HG03442 (cell line): Measurements from ENCODE around the gene CEP89.
"Not testable (repeated sequence)": the region's sequence is repeated elsewhere in the genome, so short reads cannot be mapped to it uniquely, and the experiment has no call there.

ENCODE experiments used
- ATAC-seq: cut with Tn5 transposase; IDR thresholded peaks from one replicate; pipeline ENCODE4 v1.9.1; 2021; ENCODE audit warnings: mild to moderate bottlenecking, moderate library complexity; ENCODE audit not compliant: unreplicated experiment

The CEP89 gene

DNA sequence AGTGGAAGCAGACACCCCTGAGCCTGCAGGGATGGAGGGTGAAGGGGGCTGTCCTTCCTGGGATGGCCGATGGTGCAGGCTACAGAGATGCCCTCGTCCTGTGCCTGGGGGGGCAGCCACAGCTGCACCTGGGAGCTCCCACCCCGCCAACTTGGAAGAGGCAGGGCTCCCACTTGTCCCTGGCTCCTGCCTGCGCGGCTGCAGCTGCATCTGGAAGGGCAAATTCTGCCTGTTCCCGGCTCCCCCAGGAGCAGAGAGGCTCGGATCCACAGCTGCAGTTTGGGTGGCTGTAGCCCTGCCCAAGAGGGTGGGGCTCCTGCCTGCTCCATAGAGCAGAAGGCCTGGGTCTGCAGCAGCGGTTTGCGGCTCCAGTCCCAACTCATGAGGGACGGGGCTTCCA lies 2.2 kb downstream of the CEP89 start:
- no peak for ATAC-seq

DNA sequence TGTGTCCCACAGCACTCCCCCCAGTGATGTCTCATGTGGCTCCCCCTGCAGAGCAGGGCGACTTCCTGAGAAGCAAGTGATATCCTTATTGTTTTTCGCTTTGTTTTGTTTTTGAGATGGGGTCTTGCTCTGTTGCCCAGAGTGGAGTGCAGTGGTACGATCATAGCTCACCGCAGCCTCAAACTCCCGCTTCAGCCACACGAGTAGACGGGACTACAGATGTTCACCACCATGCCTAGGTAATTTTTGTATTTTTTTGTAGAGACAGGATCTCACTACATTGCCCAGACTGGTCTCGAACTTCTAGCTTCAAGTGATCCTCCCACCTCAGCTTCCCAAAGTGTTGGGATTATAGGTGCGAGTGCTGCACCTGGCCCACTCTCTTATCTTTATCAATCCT lies 5.0 kb downstream of the CEP89 start:
- ATAC-seq = no peak

DNA sequence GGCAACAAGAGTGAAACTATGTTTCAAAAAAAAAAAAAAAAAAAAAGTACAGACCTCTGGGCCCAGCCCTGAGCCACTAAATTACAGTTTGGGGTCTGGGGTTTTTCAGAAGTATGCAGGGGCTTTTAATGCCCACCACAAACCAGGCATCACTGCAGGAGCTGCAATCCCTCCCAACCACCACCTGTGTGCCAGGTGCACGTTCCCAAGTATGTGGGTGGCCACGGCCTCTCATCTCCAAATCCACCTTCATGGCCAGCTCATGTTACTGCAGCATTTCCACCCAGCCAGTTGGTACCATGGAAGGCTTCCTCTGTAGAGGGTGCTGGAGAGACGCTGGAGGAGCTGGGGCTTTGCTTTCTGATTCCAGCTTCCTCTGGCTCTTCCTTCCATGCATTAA lies 26.5 kb downstream of the CEP89 start:
- no peak for ATAC-seq

DNA sequence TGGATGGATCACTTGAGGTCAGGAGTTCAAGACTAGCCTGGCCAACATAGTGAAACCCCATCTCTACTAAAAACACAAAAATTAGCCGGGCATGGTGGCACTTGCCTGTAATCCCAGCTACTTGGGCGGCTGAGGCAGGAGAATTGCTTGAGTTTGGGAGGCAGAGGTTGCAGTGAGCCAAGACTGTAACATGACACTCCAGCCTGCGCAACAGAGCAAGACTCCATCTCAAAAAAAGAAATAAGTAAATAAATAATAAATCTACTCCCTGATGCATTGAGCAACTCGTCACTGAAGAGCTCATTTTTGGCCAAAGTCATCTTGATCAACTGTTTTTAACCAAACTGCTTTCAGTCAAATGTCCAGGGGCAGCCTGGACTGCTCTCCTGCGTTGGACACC lies 30.5 kb downstream of the CEP89 start:
- not testable (repeated sequence) for ATAC-seq

DNA sequence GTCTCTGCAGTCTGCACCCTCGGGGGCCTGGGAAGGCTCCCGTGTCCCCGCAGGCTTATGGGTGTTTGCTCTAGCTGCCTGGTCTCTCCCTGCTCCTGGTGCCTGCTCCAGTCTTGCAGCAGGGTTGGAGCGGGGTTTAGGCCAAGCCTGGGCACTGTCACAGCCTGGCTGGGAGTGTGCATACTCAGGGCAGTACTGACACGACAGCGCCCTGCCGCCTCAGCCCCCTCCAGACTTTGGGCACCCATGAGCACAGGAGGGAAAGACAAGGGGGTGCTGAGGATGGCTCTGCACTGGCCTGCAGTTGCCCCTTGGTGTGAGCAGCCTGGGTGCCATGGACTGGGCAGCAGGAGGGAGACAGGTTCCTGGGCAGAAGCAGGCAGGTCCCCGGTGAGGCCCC lies 35.7 kb downstream of the CEP89 start:
- no peak for ATAC-seq

DNA sequence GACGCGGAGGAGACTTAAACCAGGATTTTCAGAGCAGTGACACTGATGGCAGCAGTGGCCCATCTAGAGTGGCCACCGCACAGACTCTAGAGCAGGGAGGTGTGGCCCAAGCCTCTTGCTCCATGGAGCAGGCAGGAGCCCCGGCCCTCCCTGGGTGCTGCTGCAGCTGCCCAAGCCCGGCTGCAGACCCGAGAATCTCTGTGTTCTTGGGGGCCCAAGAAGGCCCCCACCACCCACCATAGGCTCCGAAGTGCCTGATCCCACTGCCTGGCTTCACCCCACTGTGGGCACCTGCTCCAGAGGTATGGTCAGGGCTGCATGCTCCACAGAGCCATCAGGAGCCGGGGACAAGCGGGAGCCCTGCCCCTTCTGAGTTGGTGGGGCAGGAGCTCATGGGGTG lies 36.1 kb downstream of the CEP89 start:
- no peak for ATAC-seq

DNA sequence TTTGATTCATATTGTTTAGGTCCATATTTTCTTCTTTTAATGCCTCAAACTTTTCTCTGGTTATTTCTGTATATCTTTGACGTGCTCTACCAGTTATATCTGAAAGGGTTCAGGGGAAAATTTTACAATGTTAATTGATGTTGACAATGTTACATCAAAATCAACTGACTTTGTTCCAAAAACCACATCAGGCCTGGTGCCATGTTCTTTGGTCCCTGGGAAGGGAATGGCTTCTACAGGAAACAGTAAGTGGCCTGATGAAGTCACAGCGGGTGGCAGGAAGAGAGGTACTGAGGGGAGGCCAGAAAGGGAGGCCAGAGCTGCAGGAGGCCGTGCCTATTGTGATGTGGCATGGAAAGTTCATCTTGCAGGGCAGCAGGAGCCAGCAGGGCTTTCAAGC lies 38.2 kb downstream of the CEP89 start:
- no peak for ATAC-seq

DNA sequence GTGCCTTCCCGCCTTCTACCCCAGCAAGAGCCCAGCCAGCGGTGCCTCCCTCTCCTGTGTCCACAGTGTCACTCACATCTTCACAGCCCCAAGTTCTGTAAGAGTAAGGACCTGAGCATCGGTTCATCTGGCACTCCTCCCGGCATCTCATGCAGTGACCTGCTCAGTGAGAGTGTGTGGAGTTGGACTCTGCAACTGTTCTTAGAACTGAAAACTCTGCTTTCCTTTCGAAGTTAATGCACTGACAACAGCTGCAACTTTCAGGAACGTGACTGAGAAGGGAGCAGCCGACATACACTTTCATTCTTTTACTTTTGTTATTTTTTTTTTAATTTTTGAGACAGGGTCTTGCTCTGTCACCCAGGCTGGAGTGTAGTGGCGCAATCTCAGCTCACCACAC lies 41.2 kb downstream of the CEP89 start:
- no peak for ATAC-seq

DNA sequence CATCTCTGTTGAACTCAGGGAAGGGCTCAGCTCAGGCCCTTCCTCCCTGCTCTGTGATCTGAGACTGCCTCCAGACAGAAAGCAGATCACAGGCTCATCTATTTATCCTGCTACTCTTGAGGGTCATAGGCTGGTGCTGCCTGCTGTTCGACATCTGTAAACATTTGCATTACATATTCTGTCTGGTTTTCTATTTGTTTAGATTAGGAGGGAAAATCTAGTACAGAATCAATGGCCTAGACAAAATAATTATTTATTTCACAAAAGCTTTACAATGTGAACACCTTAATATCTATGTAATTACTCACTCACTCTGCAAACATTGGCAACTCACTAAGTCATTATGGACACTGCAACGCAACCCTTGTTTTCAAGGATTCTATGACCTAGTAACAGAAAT lies 43.0 kb downstream of the CEP89 start:
- no peak for ATAC-seq

DNA sequence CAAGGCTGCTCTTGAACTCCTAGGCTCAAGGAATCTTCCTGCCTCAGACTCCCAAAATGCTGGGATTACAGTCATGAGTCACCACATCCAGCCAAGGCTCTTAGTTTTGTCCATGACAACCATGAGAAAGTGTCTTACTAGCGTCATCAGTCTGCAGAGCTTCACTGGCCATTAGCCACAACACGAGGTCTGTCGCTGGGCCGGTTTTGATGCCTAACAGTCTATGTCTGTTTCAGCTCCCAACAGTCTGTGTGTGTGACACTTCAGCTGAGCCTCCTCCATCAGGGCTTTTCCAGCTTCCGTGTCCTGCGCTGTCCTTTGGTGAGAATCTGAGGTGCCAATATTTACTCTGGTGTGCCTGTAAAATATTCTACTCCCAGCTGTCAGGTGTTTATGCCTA lies 47.6 kb downstream of the CEP89 start:
- ATAC-seq = no peak

DNA sequence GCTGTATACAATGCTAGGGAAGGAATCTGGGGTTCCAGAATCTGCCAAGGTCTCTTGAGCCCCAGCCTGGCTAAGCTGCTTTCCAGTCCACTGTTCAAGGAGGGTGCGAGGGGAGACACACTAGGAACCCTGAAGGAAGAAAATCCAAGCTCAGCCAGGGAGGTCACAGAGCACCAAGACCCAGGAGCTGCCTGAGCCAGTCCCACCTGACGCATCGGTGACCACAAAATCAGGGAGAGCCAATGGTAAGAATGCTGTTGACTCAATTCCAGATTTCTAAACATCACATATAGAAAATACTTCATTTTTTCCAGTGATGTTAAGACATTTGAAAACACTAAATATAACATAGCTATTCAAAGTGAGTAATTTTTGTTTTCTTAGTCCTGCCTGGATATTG lies 50.1 kb downstream of the CEP89 start:
- no peak for ATAC-seq

DNA sequence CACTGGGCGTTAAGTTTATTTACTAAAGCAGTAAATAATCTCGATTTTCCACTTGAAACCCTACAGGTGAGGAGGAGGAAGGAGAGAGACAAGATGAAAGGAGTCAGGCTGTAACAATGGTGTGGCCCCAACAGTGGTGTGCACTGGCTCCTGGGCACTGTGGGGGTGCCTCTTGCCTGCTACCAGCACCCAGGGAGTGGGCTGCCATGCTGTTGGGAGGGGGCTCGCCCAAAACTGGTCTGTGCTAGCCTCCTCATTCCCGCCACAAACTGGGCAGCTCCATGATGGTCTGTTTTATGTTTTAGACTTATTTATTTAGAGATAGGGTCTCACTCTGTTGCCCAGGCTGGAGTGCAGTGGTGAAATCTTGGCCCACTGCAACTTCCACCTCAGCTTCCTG lies 52.4 kb downstream of the CEP89 start:
- ATAC-seq = no peak

DNA sequence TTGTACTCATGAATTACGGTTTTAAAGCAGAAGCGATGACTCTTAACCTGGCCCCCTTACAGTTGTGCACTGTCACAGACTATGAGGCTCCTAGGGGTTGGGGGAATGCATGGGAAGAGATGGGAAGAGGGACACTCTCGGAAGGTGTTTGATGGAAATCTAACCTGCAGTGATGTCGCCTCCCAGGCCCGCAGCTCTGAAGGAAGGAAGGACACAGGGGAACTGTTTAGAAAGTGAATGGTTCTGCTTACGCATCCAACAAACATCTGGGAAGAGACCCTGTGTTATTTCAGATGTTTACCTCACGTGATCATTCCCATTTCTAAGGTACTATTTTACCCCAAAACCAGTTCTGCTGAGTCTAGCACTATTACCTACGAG lies 54.2 kb downstream of the CEP89 start:
- ATAC-seq = no peak

DNA sequence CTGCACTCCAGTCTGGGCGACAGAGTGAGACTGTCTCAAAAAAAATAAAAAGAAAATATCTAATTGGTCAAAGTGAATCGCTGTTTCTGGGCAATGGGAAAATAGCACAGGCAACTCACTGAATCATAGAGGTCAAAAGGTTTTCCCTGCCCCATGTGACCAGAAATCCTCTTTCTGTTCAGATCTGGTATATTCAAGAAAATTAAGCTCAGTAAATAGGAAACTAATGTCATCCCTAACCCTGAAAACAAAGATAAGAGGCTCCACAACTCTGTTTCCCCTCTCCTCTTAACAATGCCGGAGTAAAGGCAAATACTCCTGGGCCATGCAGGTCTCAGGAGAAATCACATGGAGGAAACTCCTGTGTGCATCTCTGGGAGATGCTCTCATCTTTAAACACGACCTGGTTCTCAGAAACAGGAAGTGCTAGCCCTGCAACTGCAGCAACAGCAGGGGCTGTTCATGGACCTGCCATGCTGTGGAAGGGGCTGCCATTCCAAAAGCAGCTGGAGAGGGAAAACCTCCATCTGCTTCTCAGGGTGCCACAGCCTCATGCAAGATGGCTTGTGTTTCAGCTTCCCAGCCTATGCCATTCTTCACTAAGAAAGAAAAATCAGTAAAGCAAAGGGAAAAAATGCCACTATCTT lies 54.7 kb downstream of the CEP89 start:
- no peak for ATAC-seq

DNA sequence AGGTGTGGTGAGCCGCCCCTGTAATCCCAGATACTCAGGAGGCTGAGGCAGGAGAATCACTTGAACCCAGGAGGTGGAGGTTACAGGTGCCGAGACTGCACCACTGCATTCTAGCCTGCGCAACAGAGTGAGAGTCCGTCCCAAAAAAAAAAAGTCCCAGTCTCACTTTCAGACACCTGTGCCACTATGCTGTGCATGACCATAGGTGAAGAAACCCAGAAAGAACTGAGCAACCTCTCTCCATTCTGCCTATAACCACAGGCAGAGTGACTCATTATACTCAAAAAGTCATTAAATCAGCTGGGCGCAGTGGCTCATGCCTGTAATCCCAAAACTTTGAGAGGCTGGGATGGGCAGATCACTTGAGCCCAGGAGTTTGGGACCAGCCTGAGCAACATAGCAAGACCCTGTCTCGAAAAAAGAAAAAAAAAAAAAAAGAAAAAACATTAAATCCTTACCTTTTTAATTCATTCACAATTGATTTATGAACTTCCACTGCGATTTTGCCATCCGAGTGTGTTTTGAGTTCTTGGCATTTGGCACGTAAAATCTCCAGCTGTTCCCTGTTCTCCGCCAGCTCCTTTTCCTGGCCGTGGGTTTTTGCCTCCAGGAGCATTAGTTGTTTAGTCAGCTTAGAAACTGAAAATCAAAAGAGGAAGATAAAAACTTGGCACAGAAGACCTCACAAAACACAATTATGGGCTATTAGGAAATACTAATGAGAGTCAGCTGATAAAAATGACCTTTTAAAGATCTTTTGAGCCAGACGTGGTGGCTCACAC lies 56.7 kb downstream of the CEP89 start:
- no peak for ATAC-seq

DNA sequence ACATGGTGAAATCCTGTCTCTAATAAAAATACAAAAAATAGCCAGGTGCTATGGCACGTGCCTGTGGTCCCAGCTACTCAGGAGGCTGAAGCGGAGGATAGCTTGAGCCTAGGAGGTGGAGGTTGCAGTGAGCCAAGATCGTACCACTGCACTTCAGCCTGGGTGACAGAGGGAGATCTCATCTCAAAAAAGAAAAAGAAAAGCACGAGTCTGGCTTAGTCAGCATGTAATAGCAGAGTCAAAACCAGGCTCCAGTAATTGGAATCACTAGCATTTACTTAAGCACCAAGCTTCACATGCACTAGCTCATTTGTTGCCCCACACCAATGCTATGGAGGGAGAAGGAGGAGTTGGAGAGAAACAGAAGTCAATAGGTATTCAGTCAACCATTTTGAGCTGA lies 60.3 kb downstream of the CEP89 start:
- ATAC-seq = no peak

DNA sequence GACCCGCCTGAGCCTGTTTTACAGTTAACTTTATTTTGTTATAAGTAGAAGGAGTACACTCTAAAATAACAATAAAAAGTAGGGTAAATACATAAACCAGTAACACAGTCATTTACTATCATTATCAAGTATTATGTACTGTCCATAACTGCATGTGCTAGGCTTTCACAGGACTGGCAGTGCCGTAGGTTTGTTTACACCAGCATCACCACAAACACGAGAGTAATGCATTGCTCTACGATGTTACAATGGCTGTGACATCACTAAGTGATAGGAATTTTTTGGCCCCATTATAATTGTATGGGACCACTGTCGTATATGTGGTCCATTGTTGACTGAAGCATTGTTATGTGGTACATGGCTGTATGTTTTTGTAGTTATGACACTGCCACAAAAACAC lies 60.9 kb downstream of the CEP89 start:
- no peak for ATAC-seq

DNA sequence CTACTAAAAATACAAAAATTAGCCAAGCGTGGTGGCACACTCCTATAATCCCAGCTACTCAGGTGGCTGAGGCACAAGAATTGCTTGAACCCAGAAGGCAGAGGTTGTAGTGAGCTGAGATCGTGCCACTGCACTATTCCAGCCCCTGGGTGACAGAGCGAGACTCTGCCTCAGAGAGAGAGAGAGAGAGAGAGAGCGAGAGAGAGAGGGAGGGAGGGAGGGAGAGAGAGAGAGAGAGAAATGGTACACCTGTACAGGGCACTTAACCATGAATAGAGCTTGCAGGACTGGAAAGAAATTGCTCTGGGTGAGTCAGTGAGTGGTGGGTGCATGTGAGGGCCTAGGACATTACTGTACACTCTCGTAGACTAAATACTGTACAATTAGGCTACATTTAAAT lies 61.7 kb downstream of the CEP89 start:
- no peak for ATAC-seq

DNA sequence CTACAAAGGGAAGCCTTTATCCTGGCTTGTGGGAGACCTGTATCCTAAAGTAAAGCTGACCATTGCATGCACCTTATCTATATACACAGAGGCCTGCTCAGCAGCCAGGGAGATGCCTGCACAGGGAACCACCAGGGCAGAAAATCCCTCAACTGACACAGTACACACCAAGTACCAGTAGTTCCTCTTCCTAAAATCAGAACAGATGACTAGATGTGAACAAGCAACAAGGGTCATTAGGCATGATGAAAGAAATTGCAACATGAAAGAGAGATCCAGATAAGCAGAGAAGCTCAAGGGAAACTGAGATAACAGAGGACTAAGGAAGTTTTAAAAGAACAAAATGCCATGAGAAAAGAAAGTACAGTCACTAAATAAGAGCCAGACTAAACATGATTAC lies 62.5 kb downstream of the CEP89 start:
- ATAC-seq = no peak

DNA sequence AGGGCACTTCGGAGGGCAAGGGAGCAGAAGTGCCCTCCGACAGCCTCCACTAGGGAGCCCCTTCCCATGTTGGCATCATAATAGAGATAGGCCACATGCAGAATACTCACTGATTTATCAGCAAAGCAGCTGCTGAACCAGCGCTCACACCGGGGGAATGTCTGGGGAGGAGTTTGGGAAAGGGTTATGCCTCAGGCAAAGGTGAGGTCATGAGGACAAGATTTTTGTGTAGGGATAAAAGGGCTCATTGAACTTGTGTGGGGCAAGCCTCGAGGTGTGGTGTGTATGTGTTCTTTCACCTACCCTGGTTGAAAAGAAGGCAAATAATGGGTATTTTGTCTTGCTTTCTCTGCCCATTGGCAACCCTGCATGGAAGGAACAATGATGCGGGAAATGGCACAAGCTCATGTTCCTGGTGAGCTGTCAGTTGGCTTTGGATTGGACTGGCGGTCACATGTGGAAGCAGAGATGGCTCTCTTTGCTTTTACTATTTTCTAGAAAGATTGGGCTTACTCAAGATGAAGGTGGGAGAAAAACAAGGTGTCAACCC lies 63.0 kb downstream of the CEP89 start:
- ATAC-seq = no peak

DNA sequence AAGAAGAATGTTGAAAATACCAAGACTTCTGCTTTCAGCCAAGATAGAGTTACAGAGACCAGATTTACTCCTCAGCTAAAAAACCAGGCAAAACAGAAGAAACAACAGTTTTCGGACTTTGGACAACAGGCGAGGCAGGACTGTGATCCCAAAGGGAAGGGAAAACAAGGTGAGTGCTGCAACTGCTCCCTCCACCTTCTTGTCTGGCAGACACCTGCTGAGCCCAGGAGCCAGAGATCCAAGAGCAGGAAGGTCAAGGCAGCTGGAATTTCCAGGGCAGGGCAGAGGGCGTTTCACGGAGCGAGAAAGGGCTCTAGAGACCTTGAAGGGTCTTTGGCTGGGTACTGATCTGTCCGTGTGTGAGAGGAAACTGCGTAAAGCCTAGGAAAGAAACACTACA lies 69.3 kb downstream of the CEP89 start:
- ATAC-seq = no peak

DNA sequence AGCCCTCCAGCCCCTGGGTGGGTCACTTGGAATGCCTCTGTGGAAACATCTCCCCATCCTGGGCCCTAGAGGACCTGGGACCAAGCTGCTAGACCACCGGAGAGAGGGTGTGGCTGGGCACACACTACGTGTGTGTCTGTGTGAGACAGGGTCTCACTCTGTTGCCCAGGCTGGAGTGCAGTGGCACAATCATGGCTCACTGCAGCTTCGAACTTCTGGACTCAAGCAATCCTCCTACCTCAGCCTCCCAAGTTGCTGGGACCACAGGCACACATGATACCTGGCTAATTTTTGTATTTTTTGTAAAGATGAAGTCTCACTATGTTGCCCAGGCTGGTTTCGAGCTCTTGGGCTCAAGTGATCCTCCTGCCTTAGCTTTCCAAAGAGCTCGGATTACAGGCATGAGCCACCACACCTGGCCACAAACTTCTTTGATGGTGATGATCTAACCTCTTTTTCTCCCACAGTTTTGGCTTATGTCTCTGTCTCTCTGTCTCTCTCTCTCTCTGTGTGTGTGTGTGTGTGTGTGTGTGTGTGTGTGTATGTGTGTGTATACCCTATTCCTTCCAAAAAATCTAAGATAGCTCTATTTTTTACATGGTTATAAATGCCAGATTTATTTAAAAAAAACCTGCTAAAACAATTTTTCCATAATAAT lies 70.1 kb downstream of the CEP89 start:
- ATAC-seq = no peak
